OCI-LY7 (cell line): ENCODE measurements around the gene PHLDB1. TPM values are rescaled to one million over a fixed set of nuclear protein-coding genes. Genes with fewer than 3 reads are reported as not detected.

Experiments used
- BruUV-seq: library from RNA; stranded (reverse); fragments of 400-500 nt; replicated peaks from 2 replicates; lab custom pipeline; 2021; lab: Mats Ljungman, UMichigan
- CTCF ChIA-PET: fragments of 300-600 bp; sonication (Branson Sonifier 250); formaldehyde crosslinking; loops from one replicate; lab custom pipeline; 2022; ENCODE audit warnings: antibody characterized with exemption; ENCODE audit not compliant: unreplicated experiment; lab: Charles Lee
- POLR2A ChIA-PET: fragments of 300-600 bp; sonication (Branson Sonifier 250); formaldehyde crosslinking; loops from one replicate; lab custom pipeline; 2022; ENCODE audit warnings: antibody characterized with exemption; lab: Charles Lee
- DNase-seq: peaks from one replicate; pipeline ENCODE4 v3.0.0-alpha.2; 2015; ENCODE audit warnings: low spot score
- H2AFZ ChIP-seq: fragments of 200-600 bp; sonication (generic), shearing (Covaris generic); 2 replicates; pipeline ENCODE4 v1.6.1; 2014; ENCODE audit warnings: mild to moderate bottlenecking, antibody characterized with exemption, low read length, moderate library complexity
- H3K27ac ChIP-seq: fragments of 200-600 bp; sonication (generic); 2 replicates; pipeline ENCODE4 v1.5.1; 2014; ENCODE audit warnings: mixed run types, low read depth, mild to moderate bottlenecking, moderate library complexity, low read length, inconsistent platforms; ENCODE audit not compliant: poor library complexity, severe bottlenecking
- H3K36me3 ChIP-seq: fragments of 200-600 bp; sonication (generic); 2 replicates; pipeline ENCODE4 v1.6.1; 2014; ENCODE audit warnings: mild to moderate bottlenecking, antibody characterized with exemption, low read length, moderate library complexity, mixed read lengths; ENCODE audit not compliant: insufficient read depth
- H3K4me1 ChIP-seq: fragments of 200-600 bp; sonication (generic); 2 replicates; pipeline ENCODE4 v1.5.1; 2014; ENCODE audit warnings: mild to moderate bottlenecking, low read length; ENCODE audit not compliant: insufficient read depth, poor library complexity, severe bottlenecking
- H3K4me2 ChIP-seq: fragments of 200-600 bp; sonication (generic); 2 replicates; pipeline ENCODE4 v1.6.1; 2014; ENCODE audit warnings: mild to moderate bottlenecking, low read length
- H3K4me3 ChIP-seq: fragments of 200-600 bp; sonication (generic); 2 replicates; pipeline ENCODE4 v1.5.1; 2014; ENCODE audit warnings: mild to moderate bottlenecking, low read depth, low read length; ENCODE audit not compliant: poor library complexity, severe bottlenecking
- H3K79me2 ChIP-seq: fragments of 200-600 bp; sonication (generic); 2 replicates; pipeline ENCODE4 v1.6.1; 2016; ENCODE audit warnings: low read depth, mild to moderate bottlenecking, low read length, moderate library complexity, mixed read lengths; ENCODE audit not compliant: insufficient read depth
- H3K9me2 ChIP-seq: fragments of 200-600 bp; sonication (generic); 2 replicates; pipeline ENCODE4 v1.6.1; 2016; ENCODE audit warnings: mild to moderate bottlenecking, low read length, mixed read lengths; ENCODE audit not compliant: insufficient read depth
- H3K9me3 ChIP-seq: fragments of 200-600 bp; sonication (generic); 2 replicates; pipeline ENCODE4 v1.6.1; 2014; ENCODE audit warnings: mild to moderate bottlenecking, mixed run types, low read length, mixed read lengths
- H4K20me1 ChIP-seq: fragments of 200-600 bp; sonication (generic); 2 replicates; pipeline ENCODE4 v1.6.1; 2014; ENCODE audit warnings: mild to moderate bottlenecking, antibody characterized with exemption, low read length, moderate library complexity, mixed read lengths; ENCODE audit not compliant: insufficient read depth
- EZH2phosphoT487 ChIP-seq: fragments of 200-600 bp; sonication (generic); IDR thresholded peaks from 2 replicates; pipeline ENCODE4 v1.6.1; 2018; ENCODE audit warnings: low read depth, borderline replicate concordance, mild to moderate bottlenecking, mixed run types, antibody characterized with exemption, low read length, moderate library complexity, mixed read lengths
- intact Hi-C: fragments of 100-400 bp; cut with micrococcal nuclease; formaldehyde crosslinking; loops from one replicate; pipeline ENCODE4 v1.10.0; 2022; ENCODE audit not compliant: unreplicated experiment
- total RNA-seq, 2 experiments: library from RNA; depleted of rRNA in 1 of 2; stranded (reverse); fragments of >200 nt in 1 of 2; shearing (Covaris generic) in 1 of 2; gene quantifications; 2 replicates each; pipeline ENCODE4 v1.2.3, GENCODE V29; 2014 to 2022
- TF ChIP-seq, protein P1 (sequence below): fragments of 200-600 bp; sonication (generic); conservative IDR thresholded peaks from 2 replicates; pipeline ENCODE4 v1.5.1; 2014; ENCODE audit warnings: mild to moderate bottlenecking, antibody characterized with exemption, low read length, moderate library complexity, mixed read lengths

The PHLDB1 gene
- total RNA-seq, 2 experiments from 2014 or later, result 0.19 TPM; not detected in 1

DNA sequence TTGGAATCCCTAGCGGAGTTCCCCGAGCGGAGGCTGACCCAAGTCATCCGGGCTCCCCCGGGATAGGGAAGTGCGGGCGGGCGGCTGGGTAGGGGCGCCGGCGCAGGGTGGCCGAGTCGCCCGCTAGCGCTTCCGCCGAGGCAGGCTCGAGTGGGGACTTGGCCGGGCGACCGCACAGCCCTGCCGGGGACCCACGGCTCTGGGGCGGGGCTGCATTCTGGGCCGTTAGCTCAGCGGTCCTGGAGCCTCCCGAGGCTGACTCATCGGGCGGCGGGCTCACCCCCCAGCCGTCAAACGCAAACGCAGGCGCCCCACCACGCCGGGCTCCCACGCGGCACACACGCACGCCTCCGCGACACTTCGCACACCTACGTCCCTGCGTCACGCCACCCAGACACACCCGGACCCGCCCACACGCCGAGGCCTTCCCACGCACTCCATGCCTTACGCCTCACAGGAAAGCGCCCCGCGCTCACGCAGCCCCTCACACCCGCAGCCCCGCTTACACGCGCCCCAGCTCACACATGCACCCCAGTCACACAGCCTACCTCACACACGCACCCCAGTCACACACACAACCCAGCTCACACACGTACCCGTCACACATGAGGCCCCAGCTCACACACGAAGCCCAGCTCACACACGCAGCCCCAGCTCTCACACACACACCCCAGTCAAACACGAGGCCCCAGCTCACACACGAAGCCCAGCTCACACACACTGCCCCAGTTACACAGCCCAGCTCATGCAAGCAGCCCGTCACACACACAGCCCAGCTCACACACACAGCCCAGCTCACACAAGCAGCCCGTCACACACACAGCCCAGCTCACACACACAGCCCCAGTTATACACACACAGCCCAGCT is 1.2 kb downstream of the PHLDB1 start:
- H3K27ac ChIP-seq, result no peak overlapping the region
- H3K79me2 ChIP-seq, result no peaks in the 10 kb centered on the region
- no peaks in the 10 kb centered on the region for H4K20me1 ChIP-seq
- no peaks in the 10 kb centered on the region for H3K9me3 ChIP-seq
- BruUV-seq, result no TSS peak
- intact Hi-C loops, result no loop called here
- H3K9me2 ChIP-seq, result no peaks in the 10 kb centered on the region
- DNase-seq, result no peak
- peak overlapping the region; percentile 54 for H3K4me3 ChIP-seq
- H2AFZ ChIP-seq, result no peak overlapping the region; the same call in 1 of the 2 replicates
- no peaks in the 10 kb centered on the region for H3K36me3 ChIP-seq
- POLR2A ChIA-PET, result no interaction called here
- TF ChIP-seq, protein P1, sequence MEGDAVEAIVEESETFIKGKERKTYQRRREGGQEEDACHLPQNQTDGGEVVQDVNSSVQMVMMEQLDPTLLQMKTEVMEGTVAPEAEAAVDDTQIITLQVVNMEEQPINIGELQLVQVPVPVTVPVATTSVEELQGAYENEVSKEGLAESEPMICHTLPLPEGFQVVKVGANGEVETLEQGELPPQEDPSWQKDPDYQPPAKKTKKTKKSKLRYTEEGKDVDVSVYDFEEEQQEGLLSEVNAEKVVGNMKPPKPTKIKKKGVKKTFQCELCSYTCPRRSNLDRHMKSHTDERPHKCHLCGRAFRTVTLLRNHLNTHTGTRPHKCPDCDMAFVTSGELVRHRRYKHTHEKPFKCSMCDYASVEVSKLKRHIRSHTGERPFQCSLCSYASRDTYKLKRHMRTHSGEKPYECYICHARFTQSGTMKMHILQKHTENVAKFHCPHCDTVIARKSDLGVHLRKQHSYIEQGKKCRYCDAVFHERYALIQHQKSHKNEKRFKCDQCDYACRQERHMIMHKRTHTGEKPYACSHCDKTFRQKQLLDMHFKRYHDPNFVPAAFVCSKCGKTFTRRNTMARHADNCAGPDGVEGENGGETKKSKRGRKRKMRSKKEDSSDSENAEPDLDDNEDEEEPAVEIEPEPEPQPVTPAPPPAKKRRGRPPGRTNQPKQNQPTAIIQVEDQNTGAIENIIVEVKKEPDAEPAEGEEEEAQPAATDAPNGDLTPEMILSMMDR, result no peak
- TF ChIP-seq EZH2phosphoT487, result no peak
- H3K4me2 ChIP-seq, result peak overlapping the region; percentile 68
- H3K4me1 ChIP-seq, result peaks cover 22% of the 10 kb centered on the region
- CTCF ChIA-PET, result interaction anchor here (0.5 to 1.0 kb wide), 5 partner anchors 10 to 471 kb away, joined by 3 to 6 read pairs (median 3); no protein-coding TSS in a partner anchor

- no peaks in the 10 kb centered on the region for H3K9me3 ChIP-seq
- no peak for DNase-seq
- no peaks in the 10 kb centered on the region for H3K79me2 ChIP-seq
- H2AFZ ChIP-seq, result no peak overlapping the region
- BruUV-seq, result no TSS peak
- CTCF ChIA-PET, result interaction anchor here (0.5 to 1.1 kb wide), 6 partner anchors 9 to 472 kb away, joined by 3 to 6 read pairs (median 3); no protein-coding TSS in a partner anchor
- POLR2A ChIA-PET, result no interaction called here
- no peaks in the 10 kb centered on the region for H3K36me3 ChIP-seq
- H3K27ac ChIP-seq, result no peak overlapping the region
- H3K4me1 ChIP-seq, result peaks cover 22% of the 10 kb centered on the region
- peak overlapping the region; percentile 46 for H3K4me2 ChIP-seq
- intact Hi-C loops, result no loop called here
- H4K20me1 ChIP-seq, result no peaks in the 10 kb centered on the region
- peak; percentile 89; the same call in 1 of the 2 replicates for TF ChIP-seq EZH2phosphoT487
- TF ChIP-seq, protein P1, result no peak
- no peaks in the 10 kb centered on the region for H3K9me2 ChIP-seq
- H3K4me3 ChIP-seq, result no peak overlapping the region
These were observed 2.2 kb downstream of the PHLDB1 start for GRCh38 chr11:118609380-118610224.
